Stimulated activated CD4-positive, alpha-beta T cell treated with anti-CD3 and anti-CD28 coated beads, TNF-alpha, amount 100 ng/mL, for 48 hours (primary cell): ENCODE results near the gene STN1.

ENCODE experiments used
- DNase-seq, 3 donors: peaks; one replicate each; pipeline ENCODE4 v3.0.0-alpha.2; 2020; ENCODE audit warnings: low read depth in 3 of 3

The STN1 gene, protein sequence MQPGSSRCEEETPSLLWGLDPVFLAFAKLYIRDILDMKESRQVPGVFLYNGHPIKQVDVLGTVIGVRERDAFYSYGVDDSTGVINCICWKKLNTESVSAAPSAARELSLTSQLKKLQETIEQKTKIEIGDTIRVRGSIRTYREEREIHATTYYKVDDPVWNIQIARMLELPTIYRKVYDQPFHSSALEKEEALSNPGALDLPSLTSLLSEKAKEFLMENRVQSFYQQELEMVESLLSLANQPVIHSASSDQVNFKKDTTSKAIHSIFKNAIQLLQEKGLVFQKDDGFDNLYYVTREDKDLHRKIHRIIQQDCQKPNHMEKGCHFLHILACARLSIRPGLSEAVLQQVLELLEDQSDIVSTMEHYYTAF

DNA sequence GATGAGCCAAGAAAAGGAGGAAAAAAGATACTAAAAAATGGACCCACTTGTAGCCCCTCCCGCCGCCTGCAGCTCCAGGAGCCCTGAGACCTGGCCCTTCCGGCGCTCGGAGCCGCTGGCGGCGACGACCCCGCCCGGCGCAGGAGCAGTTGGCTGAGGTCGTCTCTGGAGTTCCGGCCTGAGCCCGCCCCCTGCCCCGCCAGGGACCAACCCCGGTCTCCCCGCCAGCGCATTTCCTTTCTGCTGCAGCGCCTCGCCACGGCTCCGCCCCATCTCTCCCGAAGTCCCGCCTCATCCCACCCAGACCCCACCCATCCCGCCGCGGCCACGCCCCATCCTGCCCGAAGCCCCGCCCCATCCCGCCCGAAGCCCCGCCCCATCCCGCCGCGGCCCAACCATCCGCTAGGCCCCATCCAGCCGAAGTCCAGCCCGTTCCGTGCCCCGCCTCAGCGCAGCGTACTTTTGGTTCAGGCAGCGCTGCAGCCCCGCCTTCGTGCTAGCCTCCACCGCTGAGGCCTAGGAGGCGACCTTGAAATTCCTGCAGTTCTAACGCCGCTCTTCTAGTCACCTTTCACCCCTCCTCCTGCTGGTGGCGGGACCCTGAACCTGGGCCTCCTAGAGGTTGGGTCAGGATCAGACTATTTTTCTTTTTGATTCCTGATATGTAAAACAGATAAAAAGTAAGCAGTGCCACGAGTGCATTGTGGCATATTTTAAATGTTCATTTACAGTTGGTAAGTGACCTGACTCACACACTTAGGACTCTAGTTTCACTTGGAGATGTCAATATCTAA, at the start of gene STN1:
Gene STN1, minus strand, starts transcription at position 132 of the 794 bp plus-strand sequence. CDS start 590 bp downstream, outside the sequence.
- DNase-seq: peak; percentile 94 to 96 (median 95)

DNA sequence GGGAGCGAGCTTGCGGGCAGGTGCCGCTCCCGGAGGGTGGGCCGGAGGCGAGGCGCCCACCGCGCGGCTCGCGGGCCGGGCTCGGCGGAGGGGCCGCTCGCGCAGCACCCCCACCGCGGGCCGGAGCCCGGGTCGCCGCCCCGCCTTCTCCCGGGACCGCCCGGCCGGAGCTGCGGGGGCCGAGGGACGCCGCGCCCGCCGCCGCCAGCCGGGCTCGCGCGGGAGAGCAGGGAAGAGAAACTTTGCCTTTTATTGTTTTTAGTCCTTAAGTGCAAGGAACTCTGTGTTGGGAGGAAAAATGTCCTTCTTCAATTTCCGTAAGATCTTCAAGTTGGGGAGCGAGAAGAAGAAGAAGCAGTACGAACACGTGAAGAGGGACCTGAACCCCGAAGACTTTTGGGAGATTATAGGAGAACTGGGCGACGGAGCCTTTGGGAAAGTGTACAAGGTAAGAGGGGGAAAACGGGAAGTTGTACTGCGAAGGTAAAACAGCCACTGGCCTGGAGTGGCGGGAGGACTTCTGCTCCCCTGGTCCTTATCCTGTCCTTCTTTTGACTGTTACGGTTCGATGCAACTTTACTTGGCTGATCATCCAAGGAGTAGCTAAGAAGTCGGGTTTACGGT, 49.6 kb upstream of the STN1 start:
- DNase-seq: no peak

DNA sequence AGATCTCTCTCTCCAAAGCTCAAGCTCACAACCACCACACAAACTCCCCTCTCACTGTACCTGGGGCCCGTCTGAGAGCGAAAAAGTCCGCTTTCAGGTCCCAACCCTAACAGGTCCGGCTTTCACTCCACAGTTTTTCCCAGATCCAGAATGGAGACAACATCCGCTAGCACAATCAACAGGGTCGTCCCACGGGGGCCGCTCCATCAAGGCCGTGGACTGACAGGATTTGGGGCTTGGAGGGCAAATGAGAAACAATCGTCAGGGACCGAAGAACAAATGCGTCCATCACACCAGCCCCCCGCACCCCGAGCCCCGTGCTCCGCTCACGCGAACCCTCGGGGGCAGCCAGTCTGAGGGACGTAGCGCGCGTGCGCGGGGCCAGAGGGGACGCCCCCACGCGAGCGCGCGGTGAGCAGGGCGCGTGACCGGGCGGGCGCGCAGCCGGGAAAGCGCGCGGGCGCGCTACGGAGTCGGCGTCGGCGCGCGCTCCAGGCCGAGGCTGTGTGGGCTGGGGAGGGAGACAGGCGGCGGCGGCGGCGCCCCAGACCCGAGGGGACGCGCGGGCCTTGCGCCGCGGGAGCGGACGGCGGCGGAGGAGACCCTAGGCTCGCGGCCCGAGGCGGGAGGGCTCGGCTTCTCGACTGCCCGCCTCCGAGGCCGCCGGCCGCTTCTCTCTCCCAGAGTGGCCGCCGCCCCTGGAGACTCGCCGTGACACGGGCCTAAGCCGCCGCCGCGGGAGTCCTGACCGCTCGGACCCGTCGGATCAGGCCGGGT, 48.9 kb upstream of the STN1 start, which contains the start of gene SLK:
Gene SLK, plus strand, starts transcription at position 470 of the 777 bp plus-strand sequence. CDS start 606 bp downstream, outside the sequence.
- DNase-seq: peak; percentile 63 to 78 (median 65)

DNA sequence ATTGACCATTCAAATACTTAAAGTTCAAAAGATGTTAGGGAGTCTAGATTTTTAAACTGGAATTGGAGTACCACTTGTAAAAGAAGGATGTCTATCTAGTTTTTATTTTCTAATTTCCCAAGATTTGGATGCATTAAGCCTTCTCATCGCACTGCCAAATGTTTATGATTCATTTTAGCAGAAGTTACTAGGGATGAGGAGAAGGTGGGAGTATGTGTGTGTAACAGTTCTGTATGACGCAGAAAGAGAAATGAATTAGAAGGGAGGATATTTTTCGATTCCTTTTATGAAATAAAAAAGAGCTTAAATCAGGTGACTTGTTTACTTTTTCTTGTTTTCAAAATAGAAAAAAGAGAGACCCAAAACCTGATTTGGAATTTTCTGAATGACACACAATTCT, 42.1 kb upstream of the STN1 start:
- no peak for DNase-seq

DNA sequence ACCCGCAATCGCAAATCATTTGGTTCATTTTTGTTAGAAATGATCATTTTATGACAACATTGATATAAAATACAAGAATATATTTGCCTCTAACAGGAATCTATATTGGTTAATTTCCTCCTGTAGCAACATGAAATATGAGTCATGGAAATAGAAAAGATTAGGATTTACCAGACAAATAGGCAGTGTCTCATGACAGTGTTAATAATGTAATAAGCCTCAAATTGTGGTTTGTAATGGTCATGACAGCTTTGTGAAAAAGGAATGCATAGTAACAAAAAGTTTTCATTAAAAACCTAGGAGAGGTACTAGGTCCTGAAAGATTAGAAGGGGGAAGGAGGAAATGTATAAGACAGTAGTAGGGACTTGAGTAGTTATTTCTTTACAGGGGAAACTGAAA, 41.0 kb upstream of the STN1 start:
- no peak for DNase-seq

DNA sequence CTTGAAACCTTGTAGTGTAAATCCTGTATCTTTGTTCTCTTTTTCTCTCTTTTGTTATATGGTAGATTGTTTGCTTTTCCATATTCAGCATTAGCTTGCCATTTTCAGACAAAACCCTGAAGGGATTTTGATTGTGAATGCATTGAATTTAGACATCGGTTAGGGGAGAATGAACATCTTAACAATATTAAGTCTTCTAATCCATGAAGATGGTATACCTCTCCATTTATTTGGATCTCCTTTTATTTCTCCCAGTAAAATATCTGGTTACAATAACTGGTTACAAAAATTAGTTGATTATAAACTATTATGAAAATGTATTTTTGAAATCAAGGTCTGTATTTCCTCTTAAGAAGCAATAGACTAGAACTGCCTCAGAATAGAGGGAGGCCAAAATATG, 36.6 kb upstream of the STN1 start:
- DNase-seq: no peak

DNA sequence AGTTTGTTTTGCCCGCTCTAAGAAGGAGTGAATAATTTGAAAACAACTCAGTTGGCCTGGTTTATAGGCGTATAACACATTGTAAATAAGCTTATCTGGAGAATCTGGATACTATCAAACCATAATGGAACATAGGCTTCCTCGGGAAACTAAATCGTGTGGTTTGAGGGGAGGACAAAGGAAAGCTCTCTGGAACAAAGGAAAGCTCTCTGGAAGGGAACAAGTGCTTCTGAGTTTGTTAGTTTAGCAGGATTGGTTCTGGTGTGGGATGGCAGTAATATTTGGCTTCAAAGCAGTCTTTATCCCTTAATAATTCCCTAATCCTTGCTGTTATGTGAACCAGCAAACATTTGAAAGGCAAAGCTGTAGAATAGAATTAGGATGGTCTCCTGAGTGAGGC, 34.0 kb upstream of the STN1 start:
- no peak for DNase-seq

DNA sequence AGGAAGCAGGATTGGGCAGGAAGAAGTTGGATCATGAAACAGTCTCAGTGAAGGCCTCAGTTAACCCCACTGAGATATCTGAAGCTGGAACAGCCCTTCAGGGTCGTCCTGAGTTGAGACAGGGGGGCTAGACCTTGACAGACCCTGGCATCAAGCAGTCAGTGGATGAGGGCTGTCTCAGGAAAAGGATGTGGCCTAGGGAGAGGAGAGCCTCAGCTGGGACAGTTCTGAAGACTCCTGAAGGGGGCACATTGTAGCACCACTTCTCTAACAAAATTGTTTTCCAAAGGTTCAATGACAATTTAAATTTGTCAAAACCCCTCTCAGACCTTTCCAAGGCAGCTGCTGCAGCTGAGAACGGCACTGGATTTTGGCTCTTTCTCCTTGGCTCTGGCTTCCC, 33.2 kb upstream of the STN1 start:
- DNase-seq: no peak

DNA sequence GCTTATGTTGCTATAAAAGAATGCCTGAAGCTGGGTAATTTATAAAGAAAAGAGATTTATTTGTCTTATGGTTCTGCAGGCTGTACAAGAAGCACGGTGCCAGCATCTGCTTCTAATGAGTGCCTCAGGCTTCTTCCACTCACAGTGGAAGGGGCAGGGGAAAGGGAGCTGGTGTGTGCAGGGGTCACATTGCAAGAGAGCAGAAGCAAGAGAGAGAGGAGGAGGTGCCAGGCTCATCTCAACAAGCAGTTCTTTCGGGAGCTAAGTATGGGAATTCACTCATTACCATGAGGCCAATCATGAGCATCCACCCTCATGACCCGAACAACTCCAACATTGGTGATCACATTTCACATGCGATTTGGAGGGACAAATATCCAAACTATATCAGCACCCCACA, 31.7 kb upstream of the STN1 start:
- DNase-seq: no peak

DNA sequence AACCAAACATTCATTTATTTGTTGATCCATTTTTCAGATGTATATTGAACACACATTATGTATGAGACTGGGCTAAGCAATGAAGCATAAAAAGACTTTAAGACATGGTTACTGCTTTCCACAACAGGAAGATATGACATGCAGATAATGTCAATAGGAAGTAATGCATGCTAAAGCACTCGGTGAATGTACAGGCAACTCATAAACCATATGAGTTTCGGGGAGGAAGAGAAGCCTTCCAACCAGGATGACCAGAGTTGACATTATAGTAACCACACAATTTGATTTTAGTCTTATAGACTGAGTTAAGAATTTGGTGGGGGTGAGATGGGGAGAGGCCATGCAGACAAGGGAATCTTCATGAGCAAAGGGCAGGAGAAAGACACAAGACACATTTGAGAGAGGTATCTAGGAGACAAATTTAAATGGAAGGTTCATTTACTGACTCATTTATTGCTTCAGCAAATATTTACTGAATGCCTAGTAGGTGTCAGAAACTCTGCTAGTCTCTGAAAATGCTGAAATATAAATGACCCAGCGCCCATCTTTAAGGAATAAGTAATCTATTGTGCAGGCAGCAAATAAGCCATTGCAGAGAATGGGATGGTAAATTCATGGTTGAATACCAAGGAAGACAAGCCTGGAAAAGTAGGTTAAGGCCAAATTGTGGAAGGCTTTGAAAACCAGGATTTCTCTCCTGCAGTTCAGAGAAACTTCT, 30.0 kb upstream of the STN1 start:
- no peak for DNase-seq

DNA sequence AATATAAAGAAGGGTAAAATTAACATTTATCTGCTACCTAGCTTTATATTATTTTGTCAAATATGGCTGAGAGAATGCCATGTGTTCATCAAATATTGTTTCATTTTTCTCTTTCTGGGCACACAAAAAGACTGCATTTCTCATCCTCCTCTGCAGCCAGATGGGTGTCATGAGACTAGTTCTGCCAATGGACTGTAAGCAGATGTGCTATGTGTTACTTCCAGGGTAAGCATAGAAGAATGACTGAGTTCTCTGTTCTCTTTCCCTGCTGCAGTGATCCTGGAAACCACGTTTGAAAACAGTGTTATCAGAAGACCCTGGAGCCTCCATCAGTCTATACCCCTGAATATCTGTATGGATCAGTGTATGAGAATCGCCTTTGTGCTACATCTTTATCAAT, 24.9 kb upstream of the STN1 start:
- DNase-seq: no peak

DNA sequence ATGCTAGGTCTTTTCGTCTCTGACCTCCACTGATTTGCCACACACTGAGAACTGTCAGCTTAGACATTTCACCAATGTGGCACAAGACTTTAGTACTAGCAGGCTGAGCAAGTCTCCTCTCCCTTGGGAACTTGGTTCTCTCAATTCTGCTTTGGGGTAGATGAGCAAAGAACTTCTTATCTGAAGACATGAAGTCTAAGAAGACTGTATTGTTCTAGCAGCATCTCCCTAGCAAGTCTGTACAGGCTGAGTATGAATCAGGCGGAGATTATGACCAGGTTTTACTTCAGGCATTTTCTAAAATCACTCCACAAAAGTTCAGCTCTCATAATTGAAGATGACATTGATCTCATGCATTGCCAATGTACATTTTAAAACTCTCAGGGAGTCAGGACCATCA, 23.8 kb upstream of the STN1 start:
- no peak for DNase-seq

DNA sequence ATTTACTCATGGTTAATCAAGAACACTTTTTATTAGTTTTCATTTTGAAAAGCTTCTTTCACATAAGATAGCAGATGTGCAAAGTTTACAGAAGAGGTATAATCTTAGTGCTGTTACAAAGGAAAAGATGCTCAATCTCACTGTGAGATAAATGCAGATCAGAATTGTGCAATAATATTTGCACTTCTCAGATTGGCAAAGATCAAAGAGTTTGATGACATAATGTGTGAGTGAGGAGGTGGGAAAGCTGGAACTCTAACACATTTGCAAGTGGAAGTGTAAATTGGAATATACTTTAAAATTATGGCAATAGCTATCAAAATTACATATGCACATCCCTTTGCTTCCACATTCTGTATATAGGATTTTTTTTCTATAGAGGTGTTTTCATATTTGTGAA, 21.5 kb upstream of the STN1 start:
- DNase-seq: no peak

DNA sequence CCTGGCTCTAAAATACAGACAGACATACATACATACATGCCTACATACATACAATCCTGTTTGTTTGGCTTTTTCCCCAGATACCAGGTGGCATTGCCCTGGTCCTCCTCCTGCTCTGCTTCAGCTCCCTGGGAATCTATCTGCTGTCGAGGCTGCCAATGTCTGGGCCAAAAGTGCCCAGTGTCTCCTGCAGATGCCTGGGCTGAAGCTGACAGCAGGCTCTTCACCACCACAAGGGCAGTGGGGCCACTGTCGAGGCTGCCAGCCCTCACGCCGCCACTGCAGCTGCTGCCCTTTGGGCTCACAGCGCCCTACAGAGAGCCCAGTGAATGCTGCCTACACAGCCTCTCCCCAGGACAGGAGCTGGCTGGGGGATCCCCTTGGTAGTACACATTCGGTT, 18.0 kb upstream of the STN1 start:
- DNase-seq: no peak

DNA sequence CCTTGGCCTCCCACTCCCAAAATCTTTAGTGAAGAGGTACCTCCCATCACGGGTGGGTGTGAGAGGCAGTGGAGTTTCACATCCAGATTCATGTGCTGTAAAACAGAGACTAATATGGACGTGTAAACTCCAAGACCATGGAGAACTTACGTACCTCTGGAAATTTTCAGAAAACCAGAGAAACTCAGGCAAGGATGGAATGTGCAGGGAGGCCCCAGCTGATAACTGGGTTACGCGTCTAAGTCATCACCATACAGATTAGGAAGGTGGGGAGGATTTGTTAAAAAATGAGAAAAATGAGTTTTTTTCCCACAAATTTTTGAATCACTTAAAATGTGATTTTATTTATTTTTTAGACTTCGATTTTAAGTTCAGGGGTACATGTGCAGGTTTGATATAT, 16.3 kb upstream of the STN1 start:
- DNase-seq: no peak

DNA sequence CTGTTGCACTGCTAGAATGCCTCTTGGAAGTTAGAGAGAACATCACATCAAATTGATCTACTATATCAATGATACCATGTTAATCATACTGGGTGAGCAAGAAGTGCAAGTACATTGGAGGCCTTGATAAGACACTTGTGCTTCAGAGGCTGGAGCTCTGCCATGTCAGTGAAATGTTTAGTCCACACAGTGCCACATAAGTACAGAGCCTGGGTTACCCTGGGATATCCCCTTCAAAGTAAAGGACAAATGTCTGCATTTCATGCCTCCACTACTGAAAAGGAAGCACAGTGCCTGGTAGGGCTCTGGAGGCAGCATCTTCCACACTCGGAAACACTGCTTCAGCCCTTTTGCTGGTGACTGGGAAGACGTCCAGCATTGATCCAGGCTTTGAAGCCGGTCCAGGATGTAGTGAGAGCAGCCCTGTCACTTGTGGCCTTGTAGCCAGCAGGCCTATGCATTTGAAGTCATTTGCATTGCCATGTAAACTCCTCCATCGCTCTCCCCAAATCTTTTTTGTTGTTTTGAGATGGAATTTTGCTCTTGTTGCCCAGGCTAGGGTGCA, 15.7 kb upstream of the STN1 start:
- DNase-seq: no peak

DNA sequence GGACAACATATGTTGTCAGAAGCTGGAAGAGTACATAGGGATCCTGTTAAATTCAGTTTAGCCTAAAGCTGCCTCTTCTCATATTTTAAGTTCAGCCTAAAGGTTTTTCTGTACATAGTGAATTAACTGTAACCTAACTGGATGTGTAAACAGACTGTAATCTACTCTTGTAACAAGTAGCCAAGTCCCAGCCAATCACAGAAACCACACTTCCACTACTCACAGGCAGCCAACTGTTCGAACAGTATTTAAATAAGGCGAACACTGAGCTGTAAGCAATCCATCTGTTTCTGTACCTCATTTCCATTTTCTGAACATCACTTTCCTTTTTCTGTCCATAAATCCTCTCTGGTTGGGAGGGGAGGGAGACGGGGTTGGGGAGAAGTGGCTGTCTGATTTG, 15.0 kb upstream of the STN1 start:
- no peak for DNase-seq

DNA sequence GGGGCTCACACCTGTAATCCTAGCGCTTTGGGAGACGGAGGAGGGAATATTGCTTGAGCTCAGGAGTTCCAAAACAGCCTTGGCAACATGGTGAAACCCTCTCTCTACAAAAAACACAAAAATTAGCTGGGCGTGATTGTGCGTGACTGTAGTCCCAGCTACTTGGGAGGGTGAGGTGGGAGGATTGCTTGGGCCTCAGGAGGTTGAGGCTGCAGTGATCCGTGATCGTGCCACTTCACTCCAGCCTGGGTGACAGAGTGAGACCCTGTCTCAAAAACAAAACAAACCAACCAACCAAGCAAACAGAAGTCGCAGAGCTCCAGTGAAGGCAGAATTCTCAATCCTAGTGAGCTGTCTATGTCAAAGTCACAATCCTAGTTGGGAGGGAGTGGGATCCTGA, 14.3 kb upstream of the STN1 start:
- no peak for DNase-seq

DNA sequence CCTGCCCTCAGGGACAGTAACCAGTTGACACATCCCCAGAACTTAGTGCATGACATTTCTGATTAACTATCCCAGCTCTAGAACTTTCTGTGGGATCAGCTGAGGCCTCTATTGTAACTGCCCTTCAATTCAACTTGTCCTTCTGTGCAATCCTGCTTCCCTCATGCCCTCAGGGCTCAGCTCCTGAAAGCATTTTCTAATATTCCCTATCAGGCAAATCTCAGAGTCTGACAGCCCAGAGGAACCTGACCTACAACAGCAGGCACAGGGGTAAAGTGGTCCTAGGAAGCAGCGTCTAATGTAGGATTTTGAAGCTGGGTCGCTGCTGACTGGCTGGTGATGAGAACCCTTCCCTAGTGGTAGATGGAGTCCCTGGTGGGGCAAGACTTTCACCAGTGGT, 13.6 kb upstream of the STN1 start:
- DNase-seq: no peak

DNA sequence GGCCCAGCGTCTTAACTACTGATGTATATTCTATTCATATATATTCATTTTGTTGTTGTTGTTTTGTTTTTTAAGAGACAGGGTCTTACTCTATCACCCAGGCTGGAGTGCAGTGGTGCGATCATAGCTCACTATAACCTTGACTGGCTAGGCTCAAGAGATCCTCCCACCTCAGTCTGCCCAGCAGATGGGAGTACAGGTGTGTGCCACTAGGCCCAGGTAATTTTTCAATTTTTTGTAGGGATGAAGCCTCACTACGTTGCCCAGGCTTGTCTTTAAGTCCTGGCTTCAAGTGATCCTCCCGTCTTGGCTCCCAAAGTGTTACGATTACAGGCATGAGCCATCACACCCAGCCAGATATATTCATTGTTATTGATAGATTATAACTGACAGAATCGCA, 12.9 kb upstream of the STN1 start:
- DNase-seq: no peak

DNA sequence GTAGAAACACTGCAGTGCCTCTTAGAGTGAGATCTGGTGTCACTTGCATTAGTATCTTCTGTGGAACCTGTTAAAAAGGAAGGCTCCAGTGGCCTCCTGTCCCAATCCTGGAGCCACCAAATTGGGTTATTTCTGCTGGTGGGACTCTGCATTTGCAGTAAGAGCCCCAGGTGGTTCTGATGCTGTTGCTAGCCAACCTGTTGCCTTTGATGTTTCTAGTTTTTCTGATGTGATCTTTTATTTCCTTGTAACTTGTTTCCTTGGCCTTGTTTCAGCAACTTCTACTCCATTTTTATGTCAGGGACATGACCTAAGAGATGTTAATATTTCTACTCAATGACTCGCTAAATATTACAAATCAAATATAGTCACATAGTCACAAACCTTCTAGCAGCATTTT, 12.5 kb upstream of the STN1 start:
- DNase-seq: no peak
